ENCODE data around the gene ARTN. TPM values are rescaled to one million over a fixed set of nuclear protein-coding genes. Genes with fewer than 3 reads are reported as not detected.

Gene ARTN
- total RNA-seq, 1 donor from 2014 or later, result 0.14 TPM

GRCh38 chr1:43898981-43899380 lies 34.6 kb upstream of the ARTN start:
- peaks cover 23% of the 10 kb centered on the region for H3K4me1 ChIP-seq
- no peaks in the 10 kb centered on the region for H3K9me3 ChIP-seq (replicated peaks)
- H3K4me3 ChIP-seq, result no peak overlapping the region
- peaks cover 32% of the 10 kb centered on the region for H3K36me3 ChIP-seq
- no peak overlapping the region for H3K27ac ChIP-seq (replicated peaks)
- H3K27me3 ChIP-seq (ENCODE audit: low read depth), result no peaks in the 10 kb centered on the region
- DNase-seq, result no peak
- intact Hi-C loops (cut with micrococcal nuclease), result no loop called here
- no peak for TF ChIP-seq CTCF (IDR thresholded peaks at IDR 0.05; ENCODE audit: borderline replicate concordance)

GRCh38 chr1:43900386-43900785 lies 33.2 kb upstream of the ARTN start:
- no peaks in the 10 kb centered on the region for H3K27me3 ChIP-seq (ENCODE audit: low read depth)
- DNase-seq, result no peak
- intact Hi-C loops (cut with micrococcal nuclease), result no loop called here
- peaks cover 31% of the 10 kb centered on the region for H3K36me3 ChIP-seq
- peaks cover 23% of the 10 kb centered on the region for H3K4me1 ChIP-seq
- no peak overlapping the region for H3K27ac ChIP-seq (replicated peaks)
- H3K9me3 ChIP-seq (replicated peaks), result no peaks in the 10 kb centered on the region
- no peak for TF ChIP-seq CTCF (IDR thresholded peaks at IDR 0.05; ENCODE audit: borderline replicate concordance)
- H3K4me3 ChIP-seq, result no peak overlapping the region

GRCh38 chr1:43901196-43901961 lies 32.2 kb upstream of the ARTN start:
- peaks cover 27% of the 10 kb centered on the region for H3K36me3 ChIP-seq
- intact Hi-C loops (cut with micrococcal nuclease), result no loop called here
- H3K27ac ChIP-seq (replicated peaks), result peak overlapping the region; percentile 23

GRCh38 chr1:43902058-43902831 lies 31.4 kb upstream of the ARTN start:
- H3K27me3 ChIP-seq (ENCODE audit: low read depth), result no peaks in the 10 kb centered on the region
- intact Hi-C loops (cut with micrococcal nuclease), result no loop called here
- H3K36me3 ChIP-seq, result peaks cover 27% of the 10 kb centered on the region
- no peak overlapping the region for H3K27ac ChIP-seq (replicated peaks)
- H3K4me1 ChIP-seq, result peaks cover 23% of the 10 kb centered on the region
- H3K9me3 ChIP-seq (replicated peaks), result no peaks in the 10 kb centered on the region
- no peak for DNase-seq
- no peak overlapping the region for H3K4me3 ChIP-seq
- no peak for TF ChIP-seq CTCF (IDR thresholded peaks at IDR 0.05; ENCODE audit: borderline replicate concordance)

More at GRCh38 chr1:43901196-43901961, 32.2 kb upstream of the ARTN start:
- no peak for DNase-seq
- Histone ChIP-seq H3K4me1 (peaks cover 23% of the 10 kb centered on the region), H3K9me3 (replicated peaks) (no peaks in the 10 kb centered on the region), H3K4me3 (no peak overlapping the region), H3K27me3 (ENCODE audit: low read depth) (no peaks in the 10 kb centered on the region)
- TF ChIP-seq CTCF (IDR thresholded peaks at IDR 0.05; ENCODE audit: borderline replicate concordance), result no peak

- no peak for DNase-seq
- no peak for TF ChIP-seq CTCF (IDR thresholded peaks at IDR 0.05; ENCODE audit: borderline replicate concordance)
- H3K27ac ChIP-seq (replicated peaks), result no peak overlapping the region
- no peak overlapping the region for H3K4me3 ChIP-seq
- peaks cover 15% of the 10 kb centered on the region for H3K4me1 ChIP-seq
- intact Hi-C loops (cut with micrococcal nuclease), result no loop called here
- no peaks in the 10 kb centered on the region for H3K27me3 ChIP-seq (ENCODE audit: low read depth)
- peaks cover 2% of the 10 kb centered on the region for H3K36me3 ChIP-seq
- no peaks in the 10 kb centered on the region for H3K9me3 ChIP-seq (replicated peaks)
Measured at GRCh38 chr1:43904660-43905551, 28.7 kb upstream of the ARTN start.
